ENCODE results near the gene BHLHE23. TPM values are rescaled to one million over a fixed set of nuclear protein-coding genes. Genes with fewer than 3 reads are reported as not detected.

BHLHE23 gene
- total RNA-seq, 2 experiments from 2014 or later = not detected

Other genes with a start within 250 kb of the BHLHE23 start
- gene MRGBP, start 210.5 kb downstream of the BHLHE23 start, total RNA-seq = 10 to 100 TPM; 19.3 to 19.8 TPM
- 10 to 100 TPM; 66.1 to 69.9 TPM for gene OGFR, start 202.1 kb downstream of the BHLHE23 start, total RNA-seq
- 1 to 10 TPM in 1 of 2 experiments, under 1 TPM in 1; 0.35 to 1.0 TPM for gene COL9A3, start 189.9 kb downstream of the BHLHE23 start, total RNA-seq
- 1 to 10 TPM; 5.4 to 5.8 TPM for gene TCFL5, start 145.1 kb downstream of the BHLHE23 start, total RNA-seq
- 10 to 100 TPM; 46.3 to 47.2 TPM for gene DIDO1, start 80.5 kb downstream of the BHLHE23 start, total RNA-seq
- 10 to 100 TPM; 47.6 to 48.5 TPM for gene GID8, start 68.8 kb downstream of the BHLHE23 start, total RNA-seq
- gene SLC17A9, start 54.3 kb downstream of the BHLHE23 start, total RNA-seq = 10 to 100 TPM; 49.7 to 52.1 TPM
- gene YTHDF1, start 209.2 kb upstream of the BHLHE23 start, total RNA-seq = 10 to 100 TPM; 47.4 to 48.3 TPM
- gene BIRC7, start 228.9 kb upstream of the BHLHE23 start, total RNA-seq = under 1 TPM; 0.23 to 0.34 TPM
- not detected for gene NKAIN4, start 247.5 kb upstream of the BHLHE23 start, total RNA-seq